GM19328 (cell line): Measurements from ENCODE around the gene EPB41.
"Not testable (repeated sequence)": the region's sequence is repeated elsewhere in the genome, so short reads cannot be mapped to it uniquely, and the experiment has no call there.

ENCODE experiments used
- ATAC-seq: cut with Tn5 transposase; IDR thresholded peaks from one replicate; pipeline ENCODE4 v1.9.1; 2021; ENCODE audit warnings: mild to moderate bottlenecking, moderate library complexity; ENCODE audit not compliant: unreplicated experiment

The EPB41 gene

DNA sequence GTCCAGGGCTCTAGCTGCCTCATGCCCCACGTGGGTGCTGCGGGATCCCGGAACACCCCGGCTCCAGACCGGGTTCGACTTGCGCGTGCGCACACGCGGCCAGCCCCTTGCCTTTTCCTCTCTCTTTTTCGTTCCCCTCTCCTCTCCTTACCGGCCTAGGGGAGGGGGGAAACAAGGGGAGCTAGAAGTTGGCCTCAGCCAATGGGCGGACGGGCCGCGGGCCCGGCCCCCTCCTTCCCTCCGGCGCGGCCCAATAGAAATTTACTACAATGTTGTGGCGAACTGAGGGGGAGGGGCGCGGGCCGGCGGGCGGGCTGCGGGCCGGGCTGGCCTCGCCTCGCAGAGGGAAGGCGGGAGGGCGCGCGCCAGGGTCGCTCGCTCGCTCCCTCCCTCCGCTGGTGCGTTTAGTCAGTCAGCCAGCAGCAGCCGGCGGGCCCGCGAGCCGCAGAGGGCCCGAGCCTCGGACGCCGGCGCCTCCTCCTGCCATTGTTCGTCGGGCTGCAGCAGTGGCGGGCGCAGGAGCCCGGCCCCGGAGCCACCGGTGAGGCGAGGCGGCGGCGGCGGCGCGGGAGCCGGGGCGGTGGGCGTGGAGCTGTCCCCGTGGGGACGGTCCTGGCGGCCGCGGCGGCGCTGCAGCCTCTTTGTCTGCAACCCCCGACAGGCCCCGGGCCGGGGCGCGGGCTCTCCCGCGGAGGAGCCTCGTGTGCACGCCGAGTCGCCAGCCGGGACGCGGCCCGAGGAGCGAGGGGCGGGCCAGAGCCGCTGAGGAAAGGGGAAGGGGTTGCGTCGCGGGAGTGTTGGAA lies at the start of gene EPB41:
Gene EPB41, plus strand, starts transcription at position 342 of the 803 bp plus-strand sequence. CDS start 72,869 bp downstream, outside the sequence.
- peak; percentile 89 for ATAC-seq

DNA sequence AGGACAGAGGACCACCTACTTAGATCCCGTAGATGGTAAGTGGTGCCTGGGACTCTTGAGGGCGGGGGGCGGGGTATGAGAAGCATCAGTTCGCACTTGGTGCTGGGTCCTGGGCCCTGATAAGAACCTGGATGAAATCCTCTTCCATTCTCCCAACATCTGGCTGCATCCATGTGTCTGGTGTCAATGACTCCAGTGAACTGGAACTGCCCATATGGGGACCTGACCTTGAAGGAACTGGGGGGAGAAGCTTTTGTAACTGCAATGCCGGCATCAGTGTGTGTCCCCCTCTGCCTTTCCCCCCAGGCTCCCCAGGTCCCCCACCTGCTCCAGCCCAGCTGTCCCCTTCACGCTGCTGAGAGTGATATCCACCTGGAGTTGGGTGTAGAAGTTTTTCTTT lies 49.7 kb upstream of the EPB41 start:
- ATAC-seq, result no peak

- ATAC-seq, result no peak
These were observed 48.2 kb upstream of the EPB41 start for GRCh38 chr1:28865997-28866650.

- no peak for ATAC-seq
These were observed 46.5 kb upstream of the EPB41 start for GRCh38 chr1:28867850-28868249.

GRCh38 chr1:28869952-28870351 lies 44.4 kb upstream of the EPB41 start:
- no peak for ATAC-seq

DNA sequence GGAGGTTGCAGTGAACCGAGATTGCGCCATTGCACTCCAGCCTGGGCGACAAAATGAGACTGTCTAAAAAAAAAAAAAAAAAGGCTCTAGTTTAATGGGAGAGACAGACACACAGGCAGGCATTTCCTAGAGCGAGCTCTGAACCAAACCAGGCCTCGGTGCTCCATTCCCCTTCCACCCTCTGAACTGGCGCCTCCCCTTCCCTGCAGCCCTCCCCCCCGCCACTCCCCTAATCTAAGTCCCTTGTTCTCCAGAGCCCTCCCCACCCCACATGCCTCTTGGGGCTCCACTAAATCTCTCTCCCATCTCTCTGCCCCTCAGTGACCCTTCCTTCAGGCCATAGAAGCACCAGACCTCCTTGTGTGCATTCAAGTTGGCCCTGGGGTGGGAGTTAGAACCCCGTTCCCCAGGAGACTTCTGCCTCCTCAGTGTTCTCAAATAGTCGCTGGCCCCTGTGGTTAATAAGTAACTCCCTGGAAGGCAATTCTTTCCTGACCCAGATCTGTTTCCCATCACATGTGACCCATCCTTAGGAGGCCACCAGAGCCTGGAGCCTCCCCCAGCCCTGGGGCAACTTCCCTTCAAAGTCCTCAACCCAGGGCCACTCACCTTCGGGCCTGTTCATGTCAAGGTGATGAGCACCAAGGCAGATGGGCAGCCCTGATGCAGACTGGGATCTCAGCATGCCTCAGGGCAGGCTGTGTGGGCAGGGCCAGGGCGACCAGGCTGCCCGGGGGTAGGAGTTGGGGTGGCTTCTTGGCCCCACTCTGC lies 42.6 kb upstream of the EPB41 start:
- no peak for ATAC-seq

GRCh38 chr1:28875134-28875533 lies 39.2 kb upstream of the EPB41 start:
- ATAC-seq, result not testable (repeated sequence)

DNA sequence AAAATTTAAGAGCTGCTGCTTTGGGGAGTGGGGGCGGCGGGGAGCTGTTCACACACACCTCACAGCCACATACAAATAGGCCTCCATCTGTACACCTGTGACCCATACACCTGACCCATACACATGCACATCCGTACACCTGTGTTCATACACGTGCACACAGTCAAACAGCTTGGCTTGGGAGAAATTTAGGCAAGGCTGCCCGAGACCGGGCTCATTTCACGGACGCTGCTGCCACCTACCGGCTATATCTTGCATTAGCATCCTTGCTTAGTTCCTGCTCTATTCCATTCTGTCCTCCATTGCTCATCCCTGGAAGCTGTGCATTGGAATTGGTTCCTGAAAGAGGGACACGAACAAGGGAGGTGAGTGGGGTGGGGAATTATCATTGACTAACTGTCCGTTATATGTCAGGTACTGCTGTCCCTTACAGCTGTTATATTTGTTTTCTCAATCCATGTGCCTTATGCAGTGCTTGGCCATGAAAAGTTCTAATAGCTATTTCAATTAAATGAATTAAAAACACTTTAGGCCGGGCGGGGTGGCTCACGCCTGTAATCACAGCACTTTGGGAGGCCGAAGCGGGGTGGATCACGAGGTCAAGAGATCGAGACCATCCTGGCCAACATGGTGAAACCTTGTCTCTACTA lies 37.1 kb upstream of the EPB41 start:
- no peak for ATAC-seq

DNA sequence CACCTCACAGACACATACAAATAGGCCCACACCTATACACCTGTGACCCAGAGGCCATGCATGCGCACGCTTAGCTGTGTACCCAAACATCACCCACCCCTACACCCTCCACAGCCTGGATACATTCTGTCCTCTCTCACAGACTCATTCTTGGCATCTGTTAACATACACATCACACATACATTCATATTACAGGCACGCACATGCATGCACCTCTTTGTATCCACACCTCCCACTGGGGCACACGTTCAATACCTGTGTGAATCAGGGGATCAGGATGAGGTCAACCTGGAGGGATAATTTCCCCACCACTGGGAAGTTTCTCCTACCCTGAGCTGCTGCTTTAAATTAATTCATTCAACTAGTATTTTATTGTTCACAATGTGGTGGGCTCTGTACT lies 35.6 kb upstream of the EPB41 start:
- no peak for ATAC-seq

DNA sequence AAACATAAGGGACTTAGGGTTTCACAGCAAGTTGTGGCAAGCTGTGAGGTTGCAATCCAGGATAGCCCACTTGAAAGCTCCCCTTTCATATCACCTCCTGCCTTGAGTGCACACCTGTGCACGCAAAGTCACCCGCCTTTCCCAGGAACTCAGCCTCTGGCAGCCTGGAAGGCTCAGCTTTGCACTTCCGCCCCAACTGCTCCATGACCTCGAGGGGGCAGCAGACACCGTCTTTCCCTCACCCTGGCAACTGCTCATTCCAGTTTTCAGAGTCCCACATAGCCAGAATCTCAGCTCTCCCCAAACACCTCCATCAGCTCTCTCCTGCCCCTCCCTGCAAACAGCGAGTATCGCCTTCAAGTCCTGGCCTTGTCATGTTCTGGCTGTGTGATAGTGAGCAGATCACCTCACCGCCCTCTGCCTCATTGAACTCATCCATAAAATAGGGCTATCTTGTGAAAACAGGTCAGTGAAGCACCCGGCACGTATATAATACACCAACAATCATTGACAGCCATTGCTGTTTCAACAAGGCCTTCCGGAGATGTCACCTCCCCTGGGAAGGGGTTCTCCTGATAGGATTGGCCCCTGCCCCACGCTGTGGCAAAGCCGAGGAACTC lies 32.2 kb upstream of the EPB41 start:
- ATAC-seq, result no peak

- ATAC-seq, result no peak
These were observed 31.1 kb upstream of the EPB41 start for GRCh38 chr1:28883242-28883616.

- no peak for ATAC-seq
These were observed 28.9 kb upstream of the EPB41 start for GRCh38 chr1:28885472-28885877.

GRCh38 chr1:28885977-28886730 lies 28.2 kb upstream of the EPB41 start:
- ATAC-seq, result no peak

DNA sequence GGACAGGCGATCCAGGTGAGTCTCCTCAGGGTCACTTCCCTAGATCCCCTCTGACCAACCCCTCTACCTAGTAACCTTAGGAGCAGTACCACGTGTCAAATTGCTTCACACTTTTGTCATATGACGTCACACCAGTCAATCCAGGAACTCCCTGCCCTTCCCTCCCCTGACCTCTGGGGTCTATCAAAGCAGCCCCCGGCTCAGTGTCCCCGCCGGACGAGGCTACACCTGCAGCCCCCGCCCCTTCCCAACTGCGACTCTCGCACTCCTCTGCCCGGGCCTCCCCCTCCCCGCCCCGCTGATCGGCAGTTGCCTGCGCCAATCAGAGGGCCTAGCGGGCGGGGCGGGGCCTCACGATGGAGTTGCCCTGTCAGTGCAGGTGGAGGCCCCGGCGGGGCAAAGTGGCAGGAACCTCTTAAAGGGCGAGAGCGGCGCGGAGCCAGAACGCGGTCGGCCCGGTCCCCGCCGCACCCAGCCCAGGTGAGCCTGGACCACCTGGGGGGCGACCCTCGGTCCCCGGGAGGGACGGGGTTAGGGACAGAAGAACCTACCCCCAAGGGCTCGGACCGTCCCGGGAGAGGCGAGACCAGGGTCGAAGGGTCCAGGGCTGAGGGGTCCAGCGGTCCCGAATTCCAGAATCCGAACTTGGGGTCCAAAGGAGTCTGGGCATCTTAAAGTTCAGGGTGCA lies 27.5 kb upstream of the EPB41 start:
- ATAC-seq, result peak; percentile 80

- ATAC-seq, result no peak
These were observed 26.9 kb upstream of the EPB41 start for GRCh38 chr1:28887419-28887834.

DNA sequence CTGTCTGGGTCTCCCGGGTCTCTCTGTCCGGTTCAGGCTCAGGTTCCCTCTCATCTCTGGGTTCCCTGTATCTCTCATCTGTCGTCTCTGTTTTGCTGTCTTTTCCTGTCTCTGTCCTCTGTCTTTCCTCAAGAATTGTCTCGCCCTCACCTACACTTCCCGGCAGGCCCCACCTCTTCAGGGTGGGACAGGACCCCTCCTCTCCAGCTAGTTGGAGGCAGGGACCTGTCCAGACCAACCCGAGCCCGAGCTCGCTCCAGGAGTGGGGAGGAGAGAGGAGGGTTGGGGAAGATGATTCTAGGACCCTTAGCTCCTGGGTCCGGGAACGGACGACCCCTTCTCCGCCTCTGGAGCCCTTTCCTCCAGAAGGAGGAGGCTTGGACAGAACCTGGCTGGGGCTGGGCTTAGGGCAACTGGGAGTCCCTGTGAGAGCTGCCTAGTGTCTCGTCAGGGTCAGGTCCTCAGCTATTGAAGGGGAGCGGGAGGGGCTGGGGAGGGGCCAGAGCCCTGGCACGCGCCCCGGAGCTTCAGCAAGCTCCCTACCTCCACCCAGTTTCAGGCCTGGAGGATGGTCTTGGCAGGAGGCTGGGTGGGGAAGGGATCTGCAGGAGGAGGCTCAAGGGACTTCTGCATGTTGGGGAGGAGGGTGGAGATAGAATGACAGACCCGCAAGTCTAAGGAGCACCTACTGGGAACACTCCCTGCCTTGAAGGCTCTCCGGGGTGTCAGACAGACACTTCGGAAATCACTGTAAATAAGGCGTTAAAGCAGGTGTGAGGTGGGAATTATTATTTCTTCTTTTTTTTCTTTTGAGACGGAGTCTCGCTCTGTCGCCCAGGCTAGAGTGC lies 26.3 kb upstream of the EPB41 start:
- no peak for ATAC-seq

DNA sequence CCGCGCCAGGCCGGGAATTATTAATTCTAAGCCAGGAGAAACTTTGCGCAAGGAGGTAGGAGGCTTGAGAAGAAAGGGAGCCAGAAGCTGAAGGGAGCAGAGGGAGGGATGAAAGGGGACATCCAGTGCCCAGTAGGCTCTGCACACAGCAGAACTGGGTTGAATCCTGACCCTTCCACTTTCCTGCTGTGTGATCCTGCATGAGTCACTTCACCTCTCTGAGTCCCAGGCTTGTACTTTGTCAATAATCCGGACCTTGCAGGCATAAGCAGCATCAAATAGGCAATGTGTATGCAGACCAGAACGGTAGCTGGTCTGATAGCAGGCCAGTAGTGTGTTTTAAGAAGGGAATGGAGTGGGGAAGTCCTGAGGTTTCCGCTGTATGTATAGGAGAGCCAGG lies 25.5 kb upstream of the EPB41 start:
- ATAC-seq, result no peak

- ATAC-seq, result no peak
These were observed 25.0 kb upstream of the EPB41 start for GRCh38 chr1:28889357-28889756.

DNA sequence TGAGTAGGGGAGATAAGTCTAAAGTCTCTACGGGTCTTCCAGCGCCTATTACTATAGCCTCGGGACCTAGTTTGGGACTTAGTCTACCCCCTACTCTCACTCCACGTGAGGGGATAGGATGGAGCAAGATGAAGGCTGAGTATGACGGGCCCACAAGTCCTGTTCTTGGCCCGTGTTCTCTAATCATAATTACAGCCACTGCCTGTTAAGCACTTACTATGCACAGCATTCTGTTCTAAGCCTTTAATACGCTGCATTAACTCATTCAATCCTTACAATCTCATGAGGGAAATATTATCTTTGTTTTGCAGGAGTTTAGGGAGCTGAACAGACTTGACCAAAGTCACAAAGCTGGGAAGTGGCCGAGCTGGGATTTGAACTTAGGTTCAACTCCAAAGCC lies 23.9 kb upstream of the EPB41 start:
- no peak for ATAC-seq
